A673 (cell line): ENCODE results near the gene LHPP.
"Not testable (repeated sequence)": the region's sequence is repeated elsewhere in the genome, so short reads cannot be mapped to it uniquely, and the experiment has no call there.

Experiments
- EZH2 ChIP-seq: fragments of 200-600 bp; sonication (generic); IDR thresholded peaks from 2 replicates; pipeline ENCODE4 v1.6.1; 2017; ENCODE audit warnings: borderline replicate concordance, low read depth, mild to moderate bottlenecking, mixed read lengths, antibody characterized with exemption, low read length; ENCODE audit not compliant: poor library complexity, severe bottlenecking
- TF ChIP-seq, protein P1 (sequence below): fragments of 300-800, 200-600 bp; sonication (generic); conservative IDR thresholded peaks from 2 replicates; pipeline ENCODE4 v1.5.1; 2017; ENCODE audit warnings: low read depth, mild to moderate bottlenecking, antibody characterized with exemption, low read length, moderate library complexity, mixed read lengths

GRCh38 chr10:124549171-124549570 is 87.5 kb downstream of the LHPP start:
- TF ChIP-seq, protein P1, sequence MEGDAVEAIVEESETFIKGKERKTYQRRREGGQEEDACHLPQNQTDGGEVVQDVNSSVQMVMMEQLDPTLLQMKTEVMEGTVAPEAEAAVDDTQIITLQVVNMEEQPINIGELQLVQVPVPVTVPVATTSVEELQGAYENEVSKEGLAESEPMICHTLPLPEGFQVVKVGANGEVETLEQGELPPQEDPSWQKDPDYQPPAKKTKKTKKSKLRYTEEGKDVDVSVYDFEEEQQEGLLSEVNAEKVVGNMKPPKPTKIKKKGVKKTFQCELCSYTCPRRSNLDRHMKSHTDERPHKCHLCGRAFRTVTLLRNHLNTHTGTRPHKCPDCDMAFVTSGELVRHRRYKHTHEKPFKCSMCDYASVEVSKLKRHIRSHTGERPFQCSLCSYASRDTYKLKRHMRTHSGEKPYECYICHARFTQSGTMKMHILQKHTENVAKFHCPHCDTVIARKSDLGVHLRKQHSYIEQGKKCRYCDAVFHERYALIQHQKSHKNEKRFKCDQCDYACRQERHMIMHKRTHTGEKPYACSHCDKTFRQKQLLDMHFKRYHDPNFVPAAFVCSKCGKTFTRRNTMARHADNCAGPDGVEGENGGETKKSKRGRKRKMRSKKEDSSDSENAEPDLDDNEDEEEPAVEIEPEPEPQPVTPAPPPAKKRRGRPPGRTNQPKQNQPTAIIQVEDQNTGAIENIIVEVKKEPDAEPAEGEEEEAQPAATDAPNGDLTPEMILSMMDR: not testable (repeated sequence)
- TF ChIP-seq EZH2: not testable (repeated sequence)
